ENCODE data around the gene PKN3. TPM values are rescaled to one million over a fixed set of nuclear protein-coding genes. Genes with fewer than 3 reads are reported as not detected.

The PKN3 gene
- total RNA-seq, 1 experiment from 2014 or later = 7.8 TPM

DNA sequence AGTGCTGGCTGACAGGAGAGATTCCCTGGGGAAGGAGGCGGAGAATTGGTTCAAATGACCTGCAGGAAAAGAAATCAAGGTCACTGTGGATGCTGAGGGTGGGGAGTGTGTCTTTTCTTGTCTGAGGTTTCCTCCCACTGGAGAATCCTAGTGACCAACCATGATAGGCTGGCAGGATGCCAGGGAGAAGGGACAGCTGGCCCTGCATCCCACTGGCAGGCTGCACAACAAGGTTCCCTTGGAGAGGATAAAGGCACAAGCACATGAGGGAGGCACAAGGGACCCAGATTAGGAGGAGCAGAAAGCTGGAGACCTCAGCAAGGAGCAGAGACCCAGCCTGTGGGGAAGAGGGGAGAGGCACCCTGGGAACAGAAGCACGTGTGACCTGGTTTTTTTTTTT is 33.1 kb downstream of the PKN3 start:
- no peak overlapping the region for H3K27ac ChIP-seq (ENCODE audit: low read length)
- intact Hi-C loops (cut with micrococcal nuclease) = no loop called here
- BruUV-seq (replicated peaks) = no TSS peak
- no peaks in the 10 kb centered on the region for H3K27me3 ChIP-seq (ENCODE audit: low read length)
- no peaks in the 10 kb centered on the region for H4K20me1 ChIP-seq (ENCODE audit: low read length)
- no peaks in the 10 kb centered on the region for H3K9me2 ChIP-seq (replicated peaks; ENCODE audit: low read length)
- ChIA-PET CTCF (no interaction called here), POLR2A (ENCODE audit: unreplicated experiment) (no interaction called here)
- H3F3A ChIP-seq (ENCODE audit: low read length, unreplicated experiment) = no peaks in the 10 kb centered on the region
- no peak overlapping the region for H3K4me2 ChIP-seq (ENCODE audit: low read length)
- no peaks in the 10 kb centered on the region for H3K79me2 ChIP-seq (ENCODE audit: low read length)
- no peak for DNase-seq
- no peak overlapping the region for H3K9ac ChIP-seq (ENCODE audit: low read length)
- no peaks in the 10 kb centered on the region for H3K4me1 ChIP-seq (ENCODE audit: insufficient read depth, low read length)
- no peak for ATAC-seq
- H3K4me3 ChIP-seq (ENCODE audit: low read length) = no peak overlapping the region
- TF ChIP-seq EZH2 (IDR thresholded peaks at IDR 0.05; ENCODE audit: low read length, unreplicated experiment) = no peak
- TF ChIP-seq EZH2phosphoT487 (IDR thresholded peaks at IDR 0.05; ENCODE audit: borderline replicate concordance, low read length) = no peak
- H2AFZ ChIP-seq (ENCODE audit: low read length) = no peak overlapping the region
- H3K36me3 ChIP-seq (ENCODE audit: low read depth, low read length) = no peaks in the 10 kb centered on the region
- H3K9me3 ChIP-seq (ENCODE audit: low read length) = no peaks in the 10 kb centered on the region

DNA sequence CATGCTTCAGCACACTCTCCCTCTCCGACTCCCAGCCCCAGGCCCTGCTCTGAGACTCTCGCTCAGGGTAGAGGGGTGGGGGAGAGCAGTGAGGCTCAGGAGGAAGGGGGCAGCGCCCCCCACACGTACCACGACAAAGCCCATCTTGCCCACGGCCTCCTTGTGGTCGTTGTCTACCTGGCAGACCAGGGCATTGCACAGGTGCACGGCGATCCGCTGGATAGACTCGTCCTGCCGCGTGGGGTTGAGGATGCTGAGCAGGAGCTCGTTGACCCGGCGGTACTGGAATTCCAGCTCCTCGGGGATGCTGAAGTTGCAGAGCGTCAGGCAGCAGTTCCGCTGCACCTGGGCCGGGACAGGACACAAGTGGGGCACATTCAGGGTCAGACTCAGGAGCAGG is 40.1 kb downstream of the PKN3 start:
- no peaks in the 10 kb centered on the region for H3K9me2 ChIP-seq (replicated peaks; ENCODE audit: low read length)
- no peaks in the 10 kb centered on the region for H4K20me1 ChIP-seq (ENCODE audit: low read length)
- H3K27ac ChIP-seq (ENCODE audit: low read length) = no peak overlapping the region
- no peaks in the 10 kb centered on the region for H3K79me2 ChIP-seq (ENCODE audit: low read length)
- H3K9ac ChIP-seq (ENCODE audit: low read length) = no peak overlapping the region
- no peak overlapping the region for H2AFZ ChIP-seq (ENCODE audit: low read length)
- DNase-seq = no peak
- no peaks in the 10 kb centered on the region for H3F3A ChIP-seq (ENCODE audit: low read length, unreplicated experiment)
- TF ChIP-seq EZH2 (IDR thresholded peaks at IDR 0.05; ENCODE audit: low read length, unreplicated experiment) = no peak
- TF ChIP-seq EZH2phosphoT487 (IDR thresholded peaks at IDR 0.05; ENCODE audit: borderline replicate concordance, low read length) = no peak
- no peak for TF ChIP-seq CTCF (conservative IDR thresholded peaks at IDR 0.05; ENCODE audit: low read depth, low read length)
- no peak overlapping the region for H3K4me2 ChIP-seq (ENCODE audit: low read length)
- ATAC-seq = no peak
- no peaks in the 10 kb centered on the region for H3K27me3 ChIP-seq (ENCODE audit: low read length)
- no peaks in the 10 kb centered on the region for H3K4me1 ChIP-seq (ENCODE audit: insufficient read depth, low read length)
- ChIA-PET POLR2A (ENCODE audit: unreplicated experiment) (no interaction called here), CTCF (interaction anchor here (0.5 kb wide), 1 partner anchor 94 kb away, joined by 3 read pairs; no protein-coding TSS in a partner anchor)
- no peaks in the 10 kb centered on the region for H3K9me3 ChIP-seq (ENCODE audit: low read length)
- H3K4me3 ChIP-seq (ENCODE audit: low read length) = no peak overlapping the region
- BruUV-seq (replicated peaks) = no TSS peak
- H3K36me3 ChIP-seq (ENCODE audit: low read depth, low read length) = no peaks in the 10 kb centered on the region
- intact Hi-C loops (cut with micrococcal nuclease) = no loop called here

DNA sequence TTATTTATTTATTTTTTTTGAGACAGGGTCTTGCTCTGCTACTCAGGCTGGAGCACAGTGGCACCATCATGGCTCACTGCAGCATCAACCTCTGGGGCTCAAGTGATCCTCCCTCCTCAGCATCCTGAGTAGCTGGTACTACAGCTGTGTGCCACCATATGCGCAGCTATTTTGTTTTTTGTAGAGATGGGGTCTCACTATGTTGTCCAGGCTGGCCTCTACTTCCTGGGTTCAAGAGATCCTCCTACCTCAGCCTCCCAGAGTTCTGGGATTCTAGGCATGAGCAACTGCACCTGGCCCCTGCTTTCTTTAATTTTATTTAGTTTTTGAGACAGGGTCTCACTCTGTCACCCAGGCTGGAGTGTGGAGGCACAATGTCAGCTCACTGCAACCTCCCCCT is 41.1 kb downstream of the PKN3 start:
- Histone ChIP-seq H3K9me2 (replicated peaks; ENCODE audit: low read length) (no peaks in the 10 kb centered on the region), H3K27ac (ENCODE audit: low read length) (no peak overlapping the region), H3K36me3 (ENCODE audit: low read depth, low read length) (no peaks in the 10 kb centered on the region), H3K79me2 (ENCODE audit: low read length) (no peaks in the 10 kb centered on the region), H3K4me3 (ENCODE audit: low read length) (no peak overlapping the region), H3K9me3 (ENCODE audit: low read length) (no peaks in the 10 kb centered on the region), H4K20me1 (ENCODE audit: low read length) (no peaks in the 10 kb centered on the region), H3K9ac (ENCODE audit: low read length) (no peak overlapping the region), H3K4me1 (ENCODE audit: insufficient read depth, low read length) (no peaks in the 10 kb centered on the region), H2AFZ (ENCODE audit: low read length) (no peak overlapping the region), H3K27me3 (ENCODE audit: low read length) (no peaks in the 10 kb centered on the region), H3K4me2 (ENCODE audit: low read length) (no peak overlapping the region), H3F3A (ENCODE audit: low read length, unreplicated experiment) (no peaks in the 10 kb centered on the region)
- intact Hi-C loops (cut with micrococcal nuclease) = no loop called here
- POLR2A ChIA-PET (ENCODE audit: unreplicated experiment) = no interaction called here
- TF ChIP-seq EZH2 (IDR thresholded peaks at IDR 0.05; ENCODE audit: low read length, unreplicated experiment) (no peak), CTCF (conservative IDR thresholded peaks at IDR 0.05; ENCODE audit: low read depth, low read length) (no peak), EZH2phosphoT487 (IDR thresholded peaks at IDR 0.05; ENCODE audit: borderline replicate concordance, low read length) (no peak)
- CTCF ChIA-PET = no interaction called here
- ATAC-seq = no peak
- DNase-seq = no peak
- no TSS peak for BruUV-seq (replicated peaks)
